ENCODE measurements around the gene ZNF559. TPM values are rescaled to one million over a fixed set of nuclear protein-coding genes. Genes with fewer than 3 reads are reported as not detected.

The ZNF559 gene
- 11.0 and 13.7 TPM in 2 replicates for total RNA-seq

DNA sequence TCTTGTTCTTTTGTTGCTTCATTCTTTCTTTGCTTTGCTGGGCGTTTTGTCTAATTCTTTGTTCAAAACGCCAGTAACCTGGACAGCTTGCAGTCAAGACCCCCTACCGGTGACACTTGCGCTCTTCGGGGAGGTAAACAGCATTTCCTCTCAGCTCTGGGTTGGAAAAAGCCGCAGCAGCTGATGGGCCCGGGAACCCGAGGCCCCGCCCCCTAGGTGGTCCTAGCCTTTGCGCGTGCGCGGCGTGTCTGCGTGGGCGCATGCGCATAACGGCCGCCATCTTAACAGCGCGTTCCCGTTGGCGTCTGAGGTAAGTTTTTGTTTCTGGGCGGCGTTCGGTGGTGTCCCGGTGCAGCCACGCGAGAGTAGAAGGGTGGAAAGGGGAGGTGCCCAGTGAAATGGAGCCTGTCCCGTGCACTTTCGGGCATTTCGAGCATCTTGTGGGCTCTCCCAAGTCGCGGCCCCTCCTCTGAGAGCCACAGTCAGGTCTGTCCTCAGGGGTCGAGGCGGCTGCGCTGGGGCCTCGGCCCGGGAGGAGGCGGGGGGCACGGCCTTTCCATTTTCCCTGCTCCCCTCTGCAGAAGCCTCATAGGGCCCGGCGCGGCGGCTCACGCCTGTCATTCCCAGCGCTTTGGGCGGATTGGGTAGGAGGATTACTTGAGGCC is at the start of gene ZNF559:
TSS of gene ZNF559 (plus strand) at position 261 of the 665 bp plus-strand sequence. CDS start 14,371 bp downstream, outside the sequence.

GRCh38 chr19:9309139-9309973 is 14.6 kb upstream of the ZNF559 start, which contains the start of gene ZNF699:
Gene ZNF699, minus strand, starts transcription at chr19:9309838. Its CDS starts 4,719 bp downstream, at chr19:9305119.

DNA sequence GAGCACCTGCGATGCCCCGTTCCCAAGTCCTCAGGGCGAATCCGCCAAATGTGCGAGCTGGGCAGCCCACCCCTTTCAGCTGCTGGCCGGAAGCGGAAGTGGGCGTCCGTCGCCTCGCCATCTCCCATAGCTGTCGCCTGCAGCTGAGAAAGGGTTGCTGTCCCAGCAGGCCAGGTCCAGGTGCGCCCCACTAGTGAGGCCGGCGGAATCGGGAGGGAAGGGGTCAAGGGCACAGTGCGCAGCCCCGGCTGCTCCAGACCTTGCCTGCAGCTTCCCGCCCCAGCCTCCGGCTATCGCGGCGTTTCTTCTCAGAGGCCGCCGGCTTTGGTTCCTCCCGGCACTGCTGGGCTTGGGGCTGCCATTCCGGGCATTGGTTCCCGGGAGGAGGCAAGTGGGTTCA is 38.9 kb downstream of the ZNF559 start, which contains the start of gene ZNF177:
TSS of gene ZNF177 (plus strand) at position 109 of the 400 bp plus-strand sequence. CDS start 15,299 bp downstream, outside the sequence.

Other genes starting within 250 kb of the ZNF559 start
- not detected in 2 replicates for gene OR1M1, start 237.1 kb upstream of the ZNF559 start, total RNA-seq
- not detected in 2 replicates for gene OR7G2, start 216.7 kb upstream of the ZNF559 start, total RNA-seq
- gene OR7G1, start 208.4 kb upstream of the ZNF559 start, total RNA-seq = not detected in 2 replicates
- not detected in 2 replicates for gene OR7G3, start 197.2 kb upstream of the ZNF559 start, total RNA-seq
- 11.1 and 12.6 TPM in 2 replicates for gene ZNF317, start 183.8 kb upstream of the ZNF559 start, total RNA-seq
- 0.06 TPM in 1 of 2 replicates, not detected in the other for gene OR7D2, start 145.2 kb upstream of the ZNF559 start, total RNA-seq
- gene OR7D4, start 104.6 kb upstream of the ZNF559 start, total RNA-seq = not detected in 2 replicates
- not detected in 2 replicates for gene OR7E24, start 73.2 kb upstream of the ZNF559 start, total RNA-seq
- 6.2 and 6.3 TPM in 2 replicates for gene ZNF699, start 14.3 kb upstream of the ZNF559 start, total RNA-seq
- gene ZNF177, start 38.8 kb downstream of the ZNF559 start, total RNA-seq = 1.5 and 1.9 TPM in 2 replicates
- gene ZNF266, start 111.4 kb downstream of the ZNF559 start, total RNA-seq = 7.3 and 8.6 TPM in 2 replicates
- 0.06 and 0.40 TPM in 2 replicates for gene ZNF560, start 174.4 kb downstream of the ZNF559 start, total RNA-seq
- gene ZNF426, start 214.5 kb downstream of the ZNF559 start, total RNA-seq = 19.7 and 20.4 TPM in 2 replicates